ENCODE measurements around the gene PIGH. TPM values are rescaled to one million over a fixed set of nuclear protein-coding genes. Genes with fewer than 3 reads are reported as not detected.

Gene PIGH, protein sequence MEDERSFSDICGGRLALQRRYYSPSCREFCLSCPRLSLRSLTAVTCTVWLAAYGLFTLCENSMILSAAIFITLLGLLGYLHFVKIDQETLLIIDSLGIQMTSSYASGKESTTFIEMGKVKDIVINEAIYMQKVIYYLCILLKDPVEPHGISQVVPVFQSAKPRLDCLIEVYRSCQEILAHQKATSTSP
- total RNA-seq = 1 to 10 TPM; 4.5 to 7.5 TPM
- 20.4 TPM for polyA plus RNA-seq (2013, experiment 1 of 2)
- polyA plus RNA-seq (2013, experiment 2 of 2) = 17.6 TPM
- long read RNA-seq, experiment 1, partial matches to known transcripts = 0 of 5 reads
- long read RNA-seq, experiment 1, other reads (novel, unspliced or antisense) = 0 of 5 reads
- long read RNA-seq, experiment 2, transcript PIGH-202 (4 exons, 594 nt) = minor isoform, 5 of 18 reads
- long read RNA-seq, experiment 2, transcript PIGH-201 (4 exons, 1,420 nt) = major isoform, 8 of 18 reads
- long read RNA-seq, experiment 2, partial matches to known transcripts = 0 of 18 reads
- long read RNA-seq, experiment 2, other reads (novel, unspliced or antisense) = 4 of 18 reads
- long read RNA-seq, experiment 3, transcript PIGH-202 (4 exons, 594 nt) = minor isoform, 6 of 38 reads
- long read RNA-seq, experiment 3, transcript PIGH-201 (4 exons, 1,420 nt) = major isoform, 26 of 38 reads
- long read RNA-seq, experiment 3, partial matches to known transcripts = 0 of 38 reads
- long read RNA-seq, experiment 3, other reads (novel, unspliced or antisense) = 2 of 38 reads
- long read RNA-seq, experiment 4, transcript PIGH-201 (4 exons, 1,420 nt) = major isoform, 5 of 7 reads
- long read RNA-seq, experiment 4, partial matches to known transcripts = 0 of 7 reads
- long read RNA-seq, experiment 4, other reads (novel, unspliced or antisense) = 1 of 7 reads

DNA sequence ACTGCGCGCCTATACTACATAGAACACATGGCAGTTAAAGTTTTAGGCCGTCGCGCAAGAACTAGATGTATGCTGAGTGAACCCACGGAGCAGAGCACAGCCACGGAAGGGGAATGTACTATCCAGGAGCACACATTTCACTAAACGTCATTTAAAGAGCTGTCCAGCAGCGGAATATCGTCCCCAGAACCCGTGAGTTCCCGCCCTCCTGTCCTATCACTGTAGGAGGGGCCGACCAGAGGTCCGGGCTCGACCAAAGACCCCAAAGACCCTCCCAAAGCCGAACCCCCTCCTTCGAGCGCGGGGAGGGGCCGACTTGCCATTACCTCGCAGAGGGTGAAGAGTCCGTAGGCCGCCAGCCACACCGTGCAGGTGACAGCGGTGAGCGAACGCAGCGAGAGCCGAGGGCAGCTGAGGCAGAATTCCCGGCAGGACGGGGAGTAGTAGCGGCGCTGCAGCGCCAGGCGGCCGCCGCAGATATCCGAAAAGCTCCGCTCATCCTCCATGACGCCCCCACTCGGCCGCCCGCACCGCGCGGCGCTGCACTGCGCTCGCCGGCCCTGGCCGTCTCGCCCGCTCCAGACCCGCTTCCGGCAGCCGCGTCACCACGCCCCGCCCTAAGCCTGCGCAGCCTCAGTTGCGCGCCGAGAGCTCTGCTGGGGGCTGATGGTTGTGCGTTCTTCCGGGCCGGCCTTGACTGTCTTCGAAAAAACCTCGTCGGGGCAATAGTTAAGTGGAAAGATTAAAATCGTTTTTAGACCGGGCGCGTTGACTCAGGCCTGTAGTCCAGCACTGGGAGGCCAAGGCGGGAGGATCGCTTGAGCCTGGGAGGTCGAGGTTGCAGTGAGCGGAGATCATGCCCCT, at the start of gene PIGH:
TSS of gene PIGH (minus strand) at position 571 of the 864 bp plus-strand sequence. CDS start at position 506, 65 bp downstream.
- peak within 1 kb of the TSS; percentile 94 for H3K4me3 ChIP-seq (ENCODE audit: low read length)
- 7 to 16% methylated on average over 32 to 77 of the region's 77 CpGs for WGBS, 2 experiments (ENCODE audit: insufficient coverage in 1 of 2, insufficient read length in 1 of 2)
- peak; percentile 90 for TF ChIP-seq CTCF (conservative IDR thresholded peaks at IDR 0.05)

GRCh38 chr14:67646131-67646530, 46.1 kb upstream of the PIGH start:
- WGBS, 2 experiments (ENCODE audit: insufficient coverage in 1 of 2, insufficient read length in 1 of 2) = 99 to 100% methylated on average over 1 to 3 of the region's 3 CpGs
- Histone ChIP-seq H3K36me3 (ENCODE audit: control insufficient read depth, insufficient read depth, low read length) (peaks cover 52% of the 10 kb centered on the region), H3K27me3 (ENCODE audit: control insufficient read depth, insufficient read depth, low read length, poor library complexity, severe bottlenecking) (no peaks in the 10 kb centered on the region), H3K4me3 (ENCODE audit: low read length) (no peak overlapping the region), H3K9ac (ENCODE audit: extremely low read depth, low read length, poor library complexity, severe bottlenecking) (no peak overlapping the region), H3K9me3 (ENCODE audit: control insufficient read depth, low read length) (no peaks in the 10 kb centered on the region), H3K27ac (ENCODE audit: low read depth, low read length) (no peak overlapping the region), H3K4me1 (ENCODE audit: control insufficient read depth, insufficient read depth, low read length) (peaks cover 15% of the 10 kb centered on the region)
- Mint-ChIP-seq H3K9me3 (no peaks in the 10 kb centered on the region), H3K4me3 (no peak overlapping the region), H3K27me3 (ENCODE audit: insufficient read depth) (peaks cover 2% of the 10 kb centered on the region), H3K36me3 (ENCODE audit: low read depth) (peaks cover 50% of the 10 kb centered on the region), H3K27ac (no peak overlapping the region), H3K4me1 (peaks cover 13% of the 10 kb centered on the region)
- TF ChIP-seq CTCF (conservative IDR thresholded peaks at IDR 0.05) = no peak
- no peak for DNase-seq

More for the DNA sequence above, at the start of gene PIGH:
- H3K36me3 ChIP-seq (ENCODE audit: control insufficient read depth, insufficient read depth, low read length) = no peaks in the 10 kb centered on the region
- Mint-ChIP-seq H3K27me3 (ENCODE audit: insufficient read depth) (peaks cover 26% of the 10 kb centered on the region), H3K36me3 (ENCODE audit: low read depth) (peaks cover 3% of the 10 kb centered on the region), H3K9me3 (peaks cover 7% of the 10 kb centered on the region), H3K4me1 (peaks cover 9% of the 10 kb centered on the region), H3K4me3 (peak within 1 kb of the TSS; percentile 88), H3K27ac (peak within 1 kb of the TSS; percentile 97)
- H3K9me3 ChIP-seq (ENCODE audit: control insufficient read depth, low read length) = no peaks in the 10 kb centered on the region
- peak within 1 kb of the TSS; percentile 29 for H3K9ac ChIP-seq (ENCODE audit: extremely low read depth, low read length, poor library complexity, severe bottlenecking)
- no peaks in the 10 kb centered on the region for H3K27me3 ChIP-seq (ENCODE audit: control insufficient read depth, insufficient read depth, low read length, poor library complexity, severe bottlenecking)
- H3K27ac ChIP-seq (ENCODE audit: low read depth, low read length) = no peak within 1 kb of the TSS
- peak; percentile 98 for DNase-seq
- H3K4me1 ChIP-seq (ENCODE audit: control insufficient read depth, insufficient read depth, low read length) = no peaks in the 10 kb centered on the region

DNA sequence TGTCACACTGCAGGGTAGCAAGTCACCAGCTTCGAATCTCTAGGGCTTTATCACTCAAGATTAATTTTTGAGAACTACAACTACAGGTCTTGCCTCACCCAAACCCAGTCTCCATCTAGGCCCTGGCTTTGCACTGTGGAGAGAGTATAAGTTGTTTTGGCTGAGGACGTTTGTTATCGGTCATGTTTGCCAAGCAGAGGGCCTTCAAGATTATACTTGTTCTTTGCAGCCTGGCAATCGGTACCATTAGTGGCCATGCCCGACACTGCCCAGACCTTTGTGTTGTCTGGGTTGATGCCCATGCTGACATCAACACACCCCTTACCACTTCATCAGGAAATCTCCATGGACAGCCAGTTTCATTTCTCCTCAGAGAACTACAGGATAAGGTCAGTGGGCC, 45.3 kb upstream of the PIGH start:
- Mint-ChIP-seq H3K27me3 (ENCODE audit: insufficient read depth) (peaks cover 2% of the 10 kb centered on the region), H3K36me3 (ENCODE audit: low read depth) (peaks cover 43% of the 10 kb centered on the region), H3K4me3 (no peak overlapping the region), H3K9me3 (no peaks in the 10 kb centered on the region), H3K4me1 (peaks cover 13% of the 10 kb centered on the region), H3K27ac (no peak overlapping the region)
- TF ChIP-seq CTCF (conservative IDR thresholded peaks at IDR 0.05) = no peak
- DNase-seq = no peak
- Histone ChIP-seq H3K4me1 (ENCODE audit: control insufficient read depth, insufficient read depth, low read length) (peaks cover 12% of the 10 kb centered on the region), H3K9ac (ENCODE audit: extremely low read depth, low read length, poor library complexity, severe bottlenecking) (no peak overlapping the region), H3K4me3 (ENCODE audit: low read length) (no peak overlapping the region), H3K9me3 (ENCODE audit: control insufficient read depth, low read length) (no peaks in the 10 kb centered on the region), H3K36me3 (ENCODE audit: control insufficient read depth, insufficient read depth, low read length) (peaks cover 45% of the 10 kb centered on the region), H3K27me3 (ENCODE audit: control insufficient read depth, insufficient read depth, low read length, poor library complexity, severe bottlenecking) (no peaks in the 10 kb centered on the region), H3K27ac (ENCODE audit: low read depth, low read length) (no peak overlapping the region)
- 95 to 100% methylated on average over 3 to 5 of the region's 5 CpGs for WGBS, 2 experiments (ENCODE audit: insufficient coverage in 1 of 2, insufficient read length in 1 of 2)
